ENCODE measurements around the gene MTERF2.

GRCh38 chr12:106975098-106975497, 11.8 kb downstream of the MTERF2 start:
- TF ChIP-seq CTCF (IDR thresholded peaks at IDR 0.05), result no peak
- TF ChIP-seq POLR2A (IDR thresholded peaks at IDR 0.05), result no peak
